ENCODE measurements around the gene QKI.

DNA sequence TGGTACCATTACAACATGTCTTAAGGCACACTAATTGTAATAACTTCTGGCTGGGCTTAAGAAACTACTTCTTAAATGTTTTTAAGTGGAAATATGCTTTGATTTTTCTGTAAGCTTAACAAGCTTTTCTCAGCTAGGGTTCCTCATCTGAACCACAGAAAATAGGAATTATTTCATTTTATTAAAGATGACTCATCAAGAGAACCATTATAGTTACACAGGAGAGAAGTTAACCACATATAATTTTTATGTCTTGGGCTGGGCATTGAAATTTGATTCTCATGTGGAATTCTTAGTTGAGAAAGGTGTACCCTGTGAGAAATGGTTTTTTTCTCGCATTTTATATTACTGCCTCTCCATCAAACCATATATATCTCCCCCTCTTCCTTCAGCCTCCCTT lies 75.1 kb downstream of the QKI start:
- TF ChIP-seq CTCF (IDR thresholded peaks at IDR 0.05; ENCODE audit: low read depth, low read length) = no peak
- no peak for TF ChIP-seq POLR2A (IDR thresholded peaks at IDR 0.05; ENCODE audit: extremely low read depth, insufficient read length)
- no peak for TF ChIP-seq MAX (IDR thresholded peaks at IDR 0.05; ENCODE audit: low read depth, low read length)
